HT-29 (cell line): Measurements from ENCODE around the gene AVPI1. TPM values are rescaled to one million over a fixed set of nuclear protein-coding genes. Genes with fewer than 3 reads are reported as not detected.
A peak's percentile ranks its signal among the peaks of the same experiment; 100 is the strongest.
"Not testable (repeated sequence)": the region's sequence is repeated elsewhere in the genome, so short reads cannot be mapped to it uniquely, and the experiment has no call there.

Experiments used
- DNase-seq: peaks from one replicate; pipeline ENCODE4 v3.0.0-alpha.2; 2015; ENCODE audit warnings: low spot score
- total RNA-seq: library from RNA; depleted of rRNA; stranded (reverse); fragments of >200 nt; shearing (Covaris generic); gene quantifications from 2 replicates; pipeline ENCODE4 v1.2.3, GENCODE V29; 2014

The AVPI1 gene
- total RNA-seq, 1 experiment from 2014 or later: 35.5 TPM

DNA sequence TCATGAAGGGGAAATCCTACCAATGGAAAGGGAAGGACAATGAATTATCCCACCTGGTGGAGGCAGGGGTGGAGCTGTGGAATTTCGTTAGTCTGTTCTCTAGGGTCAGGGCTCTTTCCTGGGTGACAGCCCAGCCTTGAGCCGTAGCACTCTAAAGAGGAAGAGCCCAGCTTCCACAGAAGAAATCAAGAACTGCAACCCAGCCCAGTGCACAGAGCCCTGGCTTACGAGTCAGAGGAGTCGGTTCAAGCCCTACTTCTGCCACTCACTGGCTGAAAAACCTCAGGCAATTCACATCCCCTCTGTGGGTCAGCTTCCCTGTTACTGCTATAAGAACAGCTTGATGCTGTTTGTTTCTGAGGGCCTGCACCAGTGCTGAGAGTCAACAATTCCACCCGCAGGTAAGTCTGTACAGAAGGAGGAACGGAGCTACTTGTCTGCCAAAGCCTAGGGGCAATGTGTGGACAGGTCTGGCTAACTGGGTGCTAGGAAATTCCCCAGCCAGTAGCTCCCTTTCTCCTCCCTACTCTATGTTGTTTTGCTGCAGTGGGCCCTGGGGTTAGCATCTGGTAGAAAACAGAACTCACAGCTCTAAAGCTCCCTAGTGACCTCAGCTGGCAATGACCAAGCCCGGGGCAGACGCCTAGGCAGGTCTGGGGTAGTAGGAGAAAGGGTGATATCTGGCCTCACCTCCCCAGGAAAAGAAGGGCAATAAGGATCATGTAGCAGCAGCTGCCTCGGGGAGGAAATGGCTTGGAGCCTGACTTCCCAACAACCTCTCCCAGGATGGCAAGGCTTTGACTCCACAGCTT lies 3.3 kb downstream of the AVPI1 start:
- peak; percentile 51 for DNase-seq

GRCh38 chr10:97682042-97682441 lies 5.0 kb downstream of the AVPI1 start:
- peak; percentile 11 for DNase-seq

DNA sequence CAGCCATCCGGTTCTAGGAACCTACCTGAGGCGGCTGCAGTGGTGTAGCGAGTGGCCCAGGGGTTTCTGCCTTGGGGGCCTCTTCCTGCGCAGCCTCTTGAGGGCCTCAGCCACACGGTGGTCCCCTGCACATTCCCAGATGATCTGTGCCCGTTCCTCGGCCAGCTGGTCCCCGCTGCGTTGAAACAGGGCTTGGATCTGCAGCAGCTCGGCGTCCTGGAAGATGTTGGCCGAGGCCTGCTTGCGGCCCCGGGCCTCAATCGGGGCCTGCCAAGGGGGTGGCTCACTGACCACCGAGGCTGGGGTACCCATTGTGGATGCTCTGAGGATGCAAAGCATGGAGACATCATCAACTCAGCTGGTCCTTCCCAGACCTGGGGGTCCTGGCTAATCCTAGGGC lies 7.4 kb downstream of the AVPI1 start:
- no peak for DNase-seq

GRCh38 chr10:97676770-97677581 lies 10.1 kb downstream of the AVPI1 start:
- DNase-seq: peak; percentile 63

DNA sequence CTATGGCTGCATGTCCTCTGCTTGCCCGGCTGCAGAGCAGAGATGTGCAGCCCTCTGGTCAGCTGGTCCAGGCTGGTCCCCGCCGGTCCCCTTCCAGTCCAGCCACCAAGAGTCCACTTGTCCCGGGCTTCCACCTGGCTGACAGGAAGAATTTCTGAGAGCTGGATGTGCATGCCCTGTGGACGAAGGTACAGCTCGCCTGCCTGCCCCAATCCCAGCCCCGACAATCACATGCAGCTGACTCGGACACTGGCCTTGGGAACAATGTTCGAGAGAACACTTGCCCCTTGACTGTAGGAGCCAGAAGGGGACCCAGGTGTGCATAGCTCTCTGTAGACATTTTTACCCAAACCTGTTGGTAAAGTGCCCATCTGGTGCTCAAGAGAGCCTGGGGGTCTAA lies 11.8 kb downstream of the AVPI1 start:
- DNase-seq: no peak

- no peak for DNase-seq
Measured at GRCh38 chr10:97673736-97674525, 13.1 kb downstream of the AVPI1 start.

- no peak for DNase-seq
Measured at GRCh38 chr10:97669571-97669970, 17.5 kb downstream of the AVPI1 start.

- no peak for DNase-seq
Measured at GRCh38 chr10:97667463-97667862, 19.6 kb downstream of the AVPI1 start.

GRCh38 chr10:97666992-97667391 lies 20.0 kb downstream of the AVPI1 start:
- no peak for DNase-seq

DNA sequence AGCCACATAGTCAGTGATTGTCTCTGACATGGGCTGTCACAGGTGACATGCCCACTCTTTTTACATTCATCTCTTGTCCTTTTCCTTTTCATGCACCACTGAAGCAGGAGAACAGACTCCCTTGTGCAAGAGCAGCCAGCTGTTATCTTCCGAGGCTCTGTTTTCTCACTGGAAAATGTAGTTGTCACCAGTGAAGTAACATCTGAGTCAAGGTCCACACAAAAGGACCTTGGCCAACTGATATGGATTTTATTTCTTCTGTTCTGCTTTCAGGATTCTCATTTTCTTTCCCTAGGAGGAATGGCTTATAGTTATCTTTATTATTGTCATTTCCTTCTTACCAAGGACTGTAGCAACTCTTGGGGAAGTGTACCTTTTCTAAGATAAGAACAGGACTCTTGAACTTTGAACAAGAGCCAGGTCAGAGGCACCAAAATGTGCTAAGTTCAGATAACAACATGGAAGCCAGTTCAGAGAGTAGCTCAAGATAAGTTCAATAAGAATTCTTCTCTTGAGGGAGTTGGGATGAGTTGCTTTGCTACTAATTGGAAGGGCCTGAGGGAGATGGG lies 22.7 kb downstream of the AVPI1 start:
- no peak for DNase-seq

GRCh38 chr10:97659589-97659988 lies 27.5 kb downstream of the AVPI1 start:
- DNase-seq: no peak

- no peak for DNase-seq
Measured at GRCh38 chr10:97656777-97657176, 30.3 kb downstream of the AVPI1 start.

DNA sequence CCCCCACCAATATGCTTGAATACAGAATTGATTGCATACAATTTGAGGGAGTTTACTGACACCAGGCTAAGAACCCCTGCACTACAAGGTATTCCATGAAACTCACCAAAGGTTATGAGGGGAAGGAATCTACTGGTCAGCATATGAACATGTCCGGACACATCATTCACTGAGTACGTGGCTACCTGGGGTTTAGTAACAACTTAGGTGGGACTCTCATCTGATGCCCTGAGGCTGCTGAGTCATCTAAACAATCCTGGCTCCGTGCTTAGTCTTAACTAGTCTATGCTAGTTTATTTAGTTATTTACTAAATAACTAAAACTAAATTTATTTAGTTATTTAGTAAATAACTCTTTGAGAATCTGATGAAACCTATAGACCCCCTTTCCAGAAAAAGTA lies 35.3 kb downstream of the AVPI1 start:
- DNase-seq: no peak

- no peak for DNase-seq
Measured at GRCh38 chr10:97650726-97651125, 36.3 kb downstream of the AVPI1 start.

GRCh38 chr10:97649405-97649750 lies 37.7 kb downstream of the AVPI1 start:
- DNase-seq: not testable (repeated sequence)

DNA sequence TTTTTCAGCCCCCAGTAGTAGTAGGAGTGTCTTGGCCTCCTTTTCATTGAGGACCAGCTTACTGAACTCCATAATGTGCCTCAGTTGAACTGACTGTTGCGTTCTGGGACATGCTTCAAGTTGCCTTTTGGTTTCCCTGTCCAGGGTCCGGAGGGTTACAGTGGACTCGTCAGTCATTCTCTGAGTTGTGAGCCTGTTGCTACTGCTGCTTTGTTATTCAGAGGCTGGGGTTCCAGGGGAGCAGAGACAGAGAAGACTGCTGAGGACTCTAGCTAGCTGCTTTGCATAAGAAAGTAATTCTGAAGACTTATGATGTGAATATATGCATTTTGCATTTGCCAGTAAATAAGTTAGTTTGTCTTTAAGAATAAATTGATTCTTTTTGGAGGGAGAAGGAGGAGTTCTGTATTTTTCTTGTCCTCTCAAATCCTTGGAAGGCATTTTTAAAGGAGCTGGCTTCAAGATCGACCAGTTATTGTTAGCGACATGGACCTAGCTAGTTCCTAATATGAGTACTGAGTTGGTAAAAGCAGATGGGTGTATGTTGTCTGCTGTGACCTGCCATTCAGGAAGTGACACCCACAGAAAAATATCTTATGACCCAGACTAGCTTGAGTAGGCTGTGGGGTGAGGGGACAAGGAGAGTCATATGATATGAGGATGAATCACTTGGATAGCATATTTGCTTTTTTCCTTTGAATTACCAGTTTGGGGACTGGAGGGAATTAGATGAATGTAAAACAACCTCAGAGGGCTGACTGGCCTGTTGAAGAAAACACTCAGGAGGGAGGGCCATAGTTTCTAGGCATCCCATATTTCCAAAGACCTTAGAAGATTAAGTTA lies 38.3 kb downstream of the AVPI1 start:
- no peak for DNase-seq

DNA sequence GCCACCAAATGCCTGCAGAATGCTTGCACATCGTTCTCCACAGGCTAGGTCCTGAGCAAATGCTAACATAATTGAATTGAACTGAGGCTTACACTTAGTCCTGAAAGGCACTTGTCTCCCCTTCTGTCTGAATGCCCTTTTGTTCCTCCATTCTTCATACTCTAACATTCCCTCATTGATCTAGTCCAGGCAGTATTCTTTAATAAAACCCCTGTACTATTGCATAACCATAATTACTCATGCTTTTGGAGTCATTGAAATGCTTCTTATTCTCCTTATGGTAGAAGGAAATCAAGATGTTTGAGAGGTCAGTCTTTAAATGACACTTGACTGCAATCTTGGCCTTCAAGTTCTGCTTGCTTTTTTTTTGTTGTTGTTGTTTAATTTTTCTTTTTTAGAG lies 39.5 kb downstream of the AVPI1 start:
- DNase-seq: no peak

GRCh38 chr10:97644936-97645335 lies 42.1 kb downstream of the AVPI1 start:
- no peak for DNase-seq

- no peak for DNase-seq
Measured at GRCh38 chr10:97643441-97643985, 43.5 kb downstream of the AVPI1 start.

- not testable (repeated sequence) for DNase-seq
Measured at GRCh38 chr10:97642471-97643159, 44.4 kb downstream of the AVPI1 start.
